GM23248 (cell line): Measurements from ENCODE around the gene ZNF761.
"Not testable (repeated sequence)": the region's sequence is repeated elsewhere in the genome, so short reads cannot be mapped to it uniquely, and the experiment has no call there.

Experiments
- EZH2 ChIP-seq: fragments of 200-600 bp; sonication (generic); IDR thresholded peaks from 2 replicates; pipeline ENCODE4 v1.6.1; 2018; ENCODE audit warnings: antibody characterized with exemption, mild to moderate bottlenecking; ENCODE audit not compliant: insufficient read depth, poor library complexity, severe bottlenecking
- EZH2phosphoT487 ChIP-seq: fragments of 200-600 bp; sonication (generic); IDR thresholded peaks from 2 replicates; pipeline ENCODE4 v1.6.1; 2018; ENCODE audit warnings: antibody characterized with exemption, moderate library complexity, mild to moderate bottlenecking, low read depth; ENCODE audit not compliant: insufficient read depth

DNA sequence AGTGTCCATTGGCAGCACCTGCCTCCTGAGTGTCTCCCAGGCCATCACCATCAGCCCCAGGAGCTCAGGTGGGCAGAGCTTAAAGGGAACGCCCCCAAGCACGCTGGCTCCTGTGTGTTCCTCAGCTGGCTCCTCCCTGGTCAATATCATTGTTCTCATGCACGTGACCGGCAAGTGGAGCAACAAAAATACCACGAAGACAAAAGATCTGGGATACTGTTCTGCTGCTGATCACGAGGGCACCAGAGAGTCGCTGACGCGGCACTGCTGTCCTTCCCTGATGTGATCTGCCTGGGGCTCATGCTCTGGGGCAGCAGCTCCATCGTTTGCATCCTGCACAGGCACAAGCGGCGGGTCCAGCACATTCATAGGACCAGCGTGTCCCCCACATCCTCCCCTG, 8.7 kb upstream of the ZNF761 start:
- TF ChIP-seq EZH2, EZH2phosphoT487: not testable (repeated sequence)
